Neural cell (in vitro differentiated cells): Measurements from ENCODE around the gene ISG20L2. TPM values are rescaled to one million over a fixed set of nuclear protein-coding genes. Genes with fewer than 3 reads are reported as not detected.
"Not testable (repeated sequence)": the region's sequence is repeated elsewhere in the genome, so short reads cannot be mapped to it uniquely, and the experiment has no call there.

Source experiments
- H2AFZ ChIP-seq: fragments of 200-600, 300-800 bp; sonication (generic), shearing (Covaris generic); 2 replicates; pipeline ENCODE4 v1.6.0; 2014; ENCODE audit warnings: low read depth, mild to moderate bottlenecking, antibody characterized with exemption, low read length, moderate library complexity
- H3F3A ChIP-seq: fragments of 200-600 bp; shearing (Covaris generic); 2 replicates; pipeline ENCODE4 v1.6.1; 2016; ENCODE audit warnings: mild to moderate bottlenecking, moderate library complexity, mixed read lengths, antibody characterized with exemption, low read length; ENCODE audit not compliant: insufficient read depth, poor library complexity, severe bottlenecking
- H3K27ac ChIP-seq: fragments of 200-600, 300-800 bp; sonication (generic), shearing (Covaris generic); 2 replicates; pipeline ENCODE4 v1.5.1; 2014; ENCODE audit warnings: mild to moderate bottlenecking, low read length, moderate library complexity
- H3K27me3 ChIP-seq: fragments of 300-800, 200-600 bp; sonication (generic), shearing (Covaris generic); 2 replicates; pipeline ENCODE4 v1.6.0; 2014; ENCODE audit warnings: mild to moderate bottlenecking, low read depth, low read length, moderate library complexity; ENCODE audit not compliant: insufficient read depth
- H3K36me3 ChIP-seq: fragments of 300-800, 200-600 bp; sonication (generic), shearing (Covaris generic); 2 replicates; pipeline ENCODE4 v1.5.1; 2014; ENCODE audit warnings: mild to moderate bottlenecking, antibody characterized with exemption, low read length, moderate library complexity; ENCODE audit not compliant: insufficient read depth
- H3K4me2 ChIP-seq: fragments of 300-800, 200-600 bp; sonication (generic), shearing (Covaris generic); 2 replicates; pipeline ENCODE4 v1.6.0; 2014; ENCODE audit warnings: mild to moderate bottlenecking, low read length
- H3K4me3 ChIP-seq: fragments of 300-800, 200-600 bp; sonication (generic), shearing (Covaris generic); 2 replicates; pipeline ENCODE4 v1.5.1; 2014; ENCODE audit warnings: mild to moderate bottlenecking, low read length, moderate library complexity
- H3K79me2 ChIP-seq: fragments of 200-600 bp; shearing (Covaris generic); replicated peaks from 2 replicates; pipeline ENCODE4 v1.6.0; 2014; ENCODE audit warnings: mild to moderate bottlenecking, low read length, moderate library complexity; ENCODE audit not compliant: insufficient read depth
- H3K9ac ChIP-seq: fragments of 300-800, 200-600 bp; sonication (generic), shearing (Covaris generic); 2 replicates; pipeline ENCODE4 v1.6.1; 2016; ENCODE audit warnings: mild to moderate bottlenecking, low read length, mixed read lengths
- H3K9me2 ChIP-seq: fragments of 200-600 bp; shearing (Covaris generic); 2 replicates; pipeline ENCODE4 v1.6.1; 2016; ENCODE audit warnings: mild to moderate bottlenecking, low read length, mixed read lengths; ENCODE audit not compliant: insufficient read depth
- H3K9me3 ChIP-seq: fragments of 200-600, 300-800 bp; sonication (generic), shearing (Covaris generic); 2 replicates; pipeline ENCODE4 v1.6.1; 2016; ENCODE audit warnings: mild to moderate bottlenecking, mixed run types, low read length, moderate library complexity, mixed read lengths
- H4K20me1 ChIP-seq: fragments of 200-600 bp; shearing (Covaris generic); 2 replicates; pipeline ENCODE4 v1.6.1; 2016; ENCODE audit warnings: mild to moderate bottlenecking, mixed run types; ENCODE audit not compliant: insufficient read depth
- CTCF ChIP-seq: fragments of 450-650 bp; IDR thresholded peaks from 2 replicates; pipeline ENCODE4 v1.5.1; 2014; ENCODE audit warnings: antibody characterized with exemption, mild to moderate bottlenecking, moderate library complexity; ENCODE audit not compliant: poor library complexity, severe bottlenecking
- EP300 ChIP-seq: fragments of 450-650 bp; conservative IDR thresholded peaks from 2 replicates; pipeline ENCODE4 v1.6.1; 2014; ENCODE audit warnings: antibody characterized with exemption, mild to moderate bottlenecking, moderate library complexity; ENCODE audit not compliant: poor library complexity, severe bottlenecking
- POLR2AphosphoS5 ChIP-seq: IDR thresholded peaks from 2 replicates; pipeline ENCODE4 v1.6.1; 2012
- RAD21 ChIP-seq: fragments of 450-650 bp; conservative IDR thresholded peaks from 2 replicates; pipeline ENCODE4 v1.6.1; 2014; ENCODE audit warnings: antibody characterized with exemption, mild to moderate bottlenecking, moderate library complexity
- polyA plus RNA-seq: library from polyadenylated mRNA; depleted of rRNA; stranded (reverse); fragments of >200 nt; gene quantifications from 2 replicates; pipeline ENCODE4 v1.2.3, GENCODE V29; 2014
- TF ChIP-seq, protein P1 (sequence below): IDR thresholded peaks from 2 replicates; pipeline ENCODE4 v1.6.1; 2012; ENCODE audit warnings: borderline replicate concordance

ISG20L2 gene
- polyA plus RNA-seq, 1 donor from 2014 or later: 8.5 TPM

DNA sequence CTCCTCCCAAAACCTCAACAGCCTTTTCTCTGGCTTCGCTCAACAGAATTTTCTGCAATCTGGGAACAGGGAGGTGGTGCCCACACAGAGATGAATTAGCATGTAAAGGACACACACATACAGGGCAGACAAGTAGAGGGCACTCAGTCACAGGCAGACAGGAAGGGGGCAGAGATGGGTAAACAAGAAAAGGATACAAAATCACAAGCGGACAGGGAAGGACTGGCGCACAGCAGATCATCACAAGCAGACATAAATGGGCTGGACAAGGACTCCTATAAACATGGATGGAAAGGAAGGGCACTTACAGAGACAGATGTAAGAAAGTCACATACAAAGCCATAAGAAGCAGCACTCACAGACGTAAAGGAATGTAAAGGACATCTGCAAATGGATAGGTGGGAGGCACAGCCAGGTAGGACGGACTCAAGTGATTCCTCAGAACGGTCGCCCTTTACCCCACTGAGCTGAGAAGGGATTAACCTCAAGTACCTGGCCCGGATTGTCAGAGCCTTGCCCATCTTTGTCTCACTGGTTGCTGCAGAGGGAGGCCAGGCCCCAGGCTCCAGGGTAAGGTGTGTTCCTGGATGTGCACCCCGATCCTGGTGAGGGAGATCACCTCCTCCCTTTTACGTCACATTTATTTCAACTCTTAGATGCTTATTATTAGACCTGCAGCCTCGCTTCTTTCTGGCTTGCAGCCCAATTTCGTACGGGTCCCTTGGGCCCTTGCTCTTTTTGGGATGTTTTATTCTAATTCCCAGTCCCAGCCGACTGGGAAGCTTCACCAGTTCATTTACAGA, 37.9 kb upstream of the ISG20L2 start:
- no peaks in the 10 kb centered on the region for H4K20me1 ChIP-seq
- H3K4me3 ChIP-seq: peak overlapping the region; percentile 93
- TF ChIP-seq CTCF: no peak
- TF ChIP-seq, protein P1, sequence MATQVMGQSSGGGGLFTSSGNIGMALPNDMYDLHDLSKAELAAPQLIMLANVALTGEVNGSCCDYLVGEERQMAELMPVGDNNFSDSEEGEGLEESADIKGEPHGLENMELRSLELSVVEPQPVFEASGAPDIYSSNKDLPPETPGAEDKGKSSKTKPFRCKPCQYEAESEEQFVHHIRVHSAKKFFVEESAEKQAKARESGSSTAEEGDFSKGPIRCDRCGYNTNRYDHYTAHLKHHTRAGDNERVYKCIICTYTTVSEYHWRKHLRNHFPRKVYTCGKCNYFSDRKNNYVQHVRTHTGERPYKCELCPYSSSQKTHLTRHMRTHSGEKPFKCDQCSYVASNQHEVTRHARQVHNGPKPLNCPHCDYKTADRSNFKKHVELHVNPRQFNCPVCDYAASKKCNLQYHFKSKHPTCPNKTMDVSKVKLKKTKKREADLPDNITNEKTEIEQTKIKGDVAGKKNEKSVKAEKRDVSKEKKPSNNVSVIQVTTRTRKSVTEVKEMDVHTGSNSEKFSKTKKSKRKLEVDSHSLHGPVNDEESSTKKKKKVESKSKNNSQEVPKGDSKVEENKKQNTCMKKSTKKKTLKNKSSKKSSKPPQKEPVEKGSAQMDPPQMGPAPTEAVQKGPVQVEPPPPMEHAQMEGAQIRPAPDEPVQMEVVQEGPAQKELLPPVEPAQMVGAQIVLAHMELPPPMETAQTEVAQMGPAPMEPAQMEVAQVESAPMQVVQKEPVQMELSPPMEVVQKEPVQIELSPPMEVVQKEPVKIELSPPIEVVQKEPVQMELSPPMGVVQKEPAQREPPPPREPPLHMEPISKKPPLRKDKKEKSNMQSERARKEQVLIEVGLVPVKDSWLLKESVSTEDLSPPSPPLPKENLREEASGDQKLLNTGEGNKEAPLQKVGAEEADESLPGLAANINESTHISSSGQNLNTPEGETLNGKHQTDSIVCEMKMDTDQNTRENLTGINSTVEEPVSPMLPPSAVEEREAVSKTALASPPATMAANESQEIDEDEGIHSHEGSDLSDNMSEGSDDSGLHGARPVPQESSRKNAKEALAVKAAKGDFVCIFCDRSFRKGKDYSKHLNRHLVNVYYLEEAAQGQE: no peak
- peak; percentile 65 for TF ChIP-seq POLR2AphosphoS5
- no peaks in the 10 kb centered on the region for H3K9me2 ChIP-seq
- H3K79me2 ChIP-seq: peaks cover 40% of the 10 kb centered on the region
- no peaks in the 10 kb centered on the region for H3F3A ChIP-seq
- H3K4me2 ChIP-seq: peak overlapping the region; percentile 83
- no peaks in the 10 kb centered on the region for H3K27me3 ChIP-seq
- H3K9me3 ChIP-seq: no peaks in the 10 kb centered on the region
- no peaks in the 10 kb centered on the region for H3K36me3 ChIP-seq
- peak overlapping the region; percentile 83 for H3K27ac ChIP-seq
- peak overlapping the region; percentile 97 for H3K9ac ChIP-seq
- peak overlapping the region; percentile 73 for H2AFZ ChIP-seq

DNA sequence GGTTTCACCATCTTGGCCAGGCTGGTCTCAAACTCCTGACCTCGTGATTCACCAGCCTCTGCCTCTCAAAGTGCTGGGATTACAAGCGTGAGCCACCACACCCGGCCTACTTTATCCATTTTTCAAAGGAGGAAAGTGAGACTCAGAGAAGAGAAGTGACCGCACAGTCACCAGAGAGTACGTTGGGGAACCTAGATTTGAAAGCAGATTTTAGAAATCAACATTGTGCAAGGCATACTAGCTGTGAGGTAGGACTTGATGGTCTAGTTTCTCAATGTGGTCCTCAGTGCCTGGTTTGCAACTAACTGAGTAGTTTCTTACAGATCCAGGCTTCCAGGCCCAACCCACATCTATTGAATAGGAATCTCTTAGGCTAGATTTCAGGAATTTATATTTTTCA, 37.1 kb upstream of the ISG20L2 start:
- peak overlapping the region; percentile 93 for H3K4me3 ChIP-seq
- H3F3A ChIP-seq: no peaks in the 10 kb centered on the region
- H3K27me3 ChIP-seq: no peaks in the 10 kb centered on the region
- H3K36me3 ChIP-seq: no peaks in the 10 kb centered on the region
- H3K27ac ChIP-seq: no peak overlapping the region
- peaks cover 32% of the 10 kb centered on the region for H3K79me2 ChIP-seq
- H3K4me2 ChIP-seq: peak overlapping the region; percentile 83
- no peak overlapping the region for H2AFZ ChIP-seq
- H3K9me3 ChIP-seq: no peaks in the 10 kb centered on the region
- TF ChIP-seq RAD21 (no peak), EP300 (no peak)
- H3K9ac ChIP-seq: peak overlapping the region; percentile 97
- H4K20me1 ChIP-seq: no peaks in the 10 kb centered on the region
- no peaks in the 10 kb centered on the region for H3K9me2 ChIP-seq

DNA sequence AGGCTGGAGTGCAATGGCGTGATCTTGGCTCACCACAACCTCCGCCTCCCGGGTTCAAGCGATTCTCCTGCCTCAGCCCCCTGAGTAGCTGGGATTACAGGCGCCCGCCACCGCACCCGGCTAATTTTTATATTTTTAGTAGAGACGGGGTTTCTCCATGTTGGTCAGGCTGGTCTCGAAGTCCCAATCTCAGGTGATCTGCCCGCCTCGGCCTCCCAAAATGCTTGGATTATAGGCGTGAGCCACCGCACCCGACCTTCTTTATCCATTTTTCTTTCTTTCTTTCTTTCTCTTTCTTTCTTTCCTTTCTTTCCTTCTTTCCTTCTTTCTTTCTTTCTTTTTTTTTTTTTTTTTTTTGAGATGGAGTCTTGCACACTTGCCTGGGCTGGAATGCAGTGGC, 36.6 kb upstream of the ISG20L2 start:
- H3K9me2 ChIP-seq, H3F3A ChIP-seq, H3K36me3 ChIP-seq, H3K27me3 ChIP-seq, H2AFZ ChIP-seq, H3K4me2 ChIP-seq, H4K20me1 ChIP-seq, H3K9ac ChIP-seq, H3K9me3 ChIP-seq, H3K4me3 ChIP-seq, H3K27ac ChIP-seq: not testable (repeated sequence)
- H3K79me2 ChIP-seq: peaks cover 26% of the 10 kb centered on the region
